HCT116 (cell line): Measurements from ENCODE around the gene SAV1. TPM values are rescaled to one million over a fixed set of nuclear protein-coding genes. Genes with fewer than 3 reads are reported as not detected.
A peak's percentile ranks its signal among the peaks of the same experiment; 100 is the strongest.

Experiments
- ATAC-seq: fragments of 200-7000 bp; cut with Tn5 transposase; 2 replicates; pipeline ENCODE4 v1.9.1; 2020; ENCODE audit warnings: mild to moderate bottlenecking, moderate library complexity
- BruUV-seq: library from RNA; stranded (reverse); fragments of 400-500 nt; replicated peaks from 2 replicates; lab custom pipeline; 2021; lab: Mats Ljungman, UMichigan
- CTCF ChIA-PET: fragments of 300-600 bp; sonication (Branson Sonifier 250); formaldehyde crosslinking; loops from one replicate; lab custom pipeline; 2021; ENCODE audit warnings: antibody characterized with exemption; lab: Charles Lee
- POLR2A ChIA-PET: fragments of 300-600, 350-600 bp; sonication (Branson Sonifier 250); formaldehyde crosslinking; loops from one replicate; lab custom pipeline; 2021; ENCODE audit warnings: antibody characterized with exemption; lab: Charles Lee
- RAD21 ChIA-PET, 2 experiments: fragments of 300-600 bp; sonication (Branson Sonifier 250); formaldehyde crosslinking; loops; one replicate each; lab custom pipeline; 2023; ENCODE audit warnings: low total read pairs in 2 of 2; ENCODE audit not compliant: uncharacterized antibody in 2 of 2, unreplicated experiment in 2 of 2, low non-redundant PET in 1 of 2; lab: Charles Lee
- DNase-seq: peaks from one replicate; pipeline ENCODE4 v3.0.0-alpha.2; 2010; ENCODE audit warnings: low read depth, low spot score
- H2AFZ ChIP-seq: fragments of 200-600 bp; shearing (Covaris generic), sonication (generic); 2 replicates; pipeline ENCODE4 v1.6.1; 2017; ENCODE audit warnings: low read depth, mixed run types, mixed read lengths, antibody characterized with exemption, low read length; ENCODE audit not compliant: poor library complexity, severe bottlenecking
- H3K27ac ChIP-seq: 2 replicates; pipeline ENCODE4 v1.5.1; 2012; ENCODE audit warnings: low read depth, low read length
- H3K27me3 ChIP-seq: fragments of 200-600 bp; sonication (generic); 2 replicates; pipeline ENCODE4 v1.6.1; 2016; ENCODE audit warnings: mixed run types, low read length, mixed read lengths; ENCODE audit not compliant: insufficient read depth
- H3K36me3 ChIP-seq, 2 experiments: fragments of 200-500 bp in 1 of 2; fragments of 200-600 bp in 1 of 2; sonication (Bioruptor generic) in 1 of 2; sonication (generic) in 1 of 2; 2 replicates each; pipeline versions ENCODE4 v1.5.1 to v1.6.1; 2014 to 2016; ENCODE audit warnings: low read length in 2 of 2, inconsistent platforms in 1 of 2, mixed read lengths in 1 of 2, mixed run types in 1 of 2; ENCODE audit not compliant: insufficient read depth in 2 of 2, control insufficient read depth in 1 of 2
- H3K4me1 ChIP-seq, 2 experiments: fragments of 200-600 bp in 1 of 2; sonication (generic) in 1 of 2; 2 replicates each; pipeline versions ENCODE4 v1.5.1 to v1.6.1; 2012 to 2017; ENCODE audit warnings: low read length in 2 of 2, inconsistent platforms in 1 of 2, mild to moderate bottlenecking in 1 of 2, mixed read lengths in 1 of 2, mixed run types in 1 of 2, moderate library complexity in 1 of 2; ENCODE audit not compliant: insufficient read depth in 2 of 2, control insufficient read depth in 1 of 2
- H3K4me2 ChIP-seq: fragments of 200-600 bp; sonication (generic); 2 replicates; pipeline ENCODE4 v1.6.1; 2017; ENCODE audit warnings: mixed run types, low read length, mixed read lengths
- H3K4me3 ChIP-seq, 2 experiments: fragments of 200-600 bp in 1 of 2; sonication (generic) in 1 of 2; replicated peaks in 1 of 2; 2 replicates each; pipeline ENCODE4 v1.5.1; 2011 to 2016; ENCODE audit warnings: low read length in 2 of 2, control low read depth in 1 of 2, low read depth in 1 of 2, mild to moderate bottlenecking in 1 of 2, mixed read lengths in 1 of 2, mixed run types in 1 of 2
- H3K79me2 ChIP-seq: fragments of 200-600 bp; sonication (generic); 2 replicates; pipeline ENCODE4 v1.6.1; 2017; ENCODE audit warnings: mild to moderate bottlenecking, mixed run types, low read length, moderate library complexity, mixed read lengths; ENCODE audit not compliant: insufficient read depth
- H3K9ac ChIP-seq: fragments of 200-600 bp; sonication (generic); 2 replicates; pipeline ENCODE4 v1.6.1; 2016; ENCODE audit warnings: low read length, mixed read lengths
- H3K9me2 ChIP-seq: fragments of 200-600 bp; sonication (generic), shearing (Covaris generic); 2 replicates; pipeline ENCODE4 v1.6.1; 2017; ENCODE audit warnings: mixed run types, mild to moderate bottlenecking, moderate library complexity; ENCODE audit not compliant: insufficient read depth
- H3K9me3 ChIP-seq, 2 experiments: fragments of 200-500 bp in 1 of 2; fragments of 200-600 bp in 1 of 2; sonication (Bioruptor generic) in 1 of 2; sonication (generic) in 1 of 2; 2 replicates each; pipeline ENCODE4 v1.6.1; 2014 to 2017; ENCODE audit warnings: low read length in 2 of 2, mixed read lengths in 2 of 2, inconsistent platforms in 1 of 2, low read depth in 1 of 2, mild to moderate bottlenecking in 1 of 2, mixed run types in 1 of 2, moderate library complexity in 1 of 2; ENCODE audit not compliant: control insufficient read depth in 1 of 2, insufficient read depth in 1 of 2
- H4K20me1 ChIP-seq: fragments of 200-600 bp; sonication (generic), shearing (Covaris generic); 2 replicates; pipeline ENCODE4 v1.6.1; 2017; ENCODE audit warnings: mixed run types, mild to moderate bottlenecking, moderate library complexity; ENCODE audit not compliant: insufficient read depth
- CTCF ChIP-seq, 3 experiments: fragments of 200-600 bp in 1 of 3; sonication (generic) in 1 of 3; IDR thresholded peaks in 2 of 3; conservative IDR thresholded peaks in 1 of 3; 2 replicates each; pipeline ENCODE4 v1.5.1; 2012 to 2017; ENCODE audit warnings: low read depth in 2 of 3, low read length in 2 of 3, antibody characterized with exemption in 1 of 3, borderline replicate concordance in 1 of 3, control low read depth in 1 of 3, mild to moderate bottlenecking in 1 of 3, mixed read lengths in 1 of 3, mixed run types in 1 of 3, moderate library complexity in 1 of 3; ENCODE audit not compliant: insufficient read depth in 1 of 3
- EZH2phosphoT487 ChIP-seq: fragments of 200-600 bp; IDR thresholded peaks from 2 replicates; pipeline ENCODE4 v1.6.1; 2018; ENCODE audit warnings: antibody characterized with exemption, borderline replicate concordance
- FOSL1 ChIP-seq: IDR thresholded peaks from 2 replicates; pipeline ENCODE4 v1.6.1; 2012; ENCODE audit warnings: low read depth
- RAD21 ChIP-seq: IDR thresholded peaks from 2 replicates; pipeline ENCODE4 v1.6.1; 2012; ENCODE audit warnings: low read depth, mild to moderate bottlenecking
- SP1 ChIP-seq: IDR thresholded peaks from 2 replicates; pipeline ENCODE4 v1.6.1; 2012; ENCODE audit warnings: low read depth
- ZNF274 ChIP-seq: fragments of 200-500 bp; sonication (Bioruptor generic); IDR thresholded peaks from 2 replicates; pipeline ENCODE4 v1.6.1; 2014; ENCODE audit warnings: mild to moderate bottlenecking, low read depth, low read length, inconsistent platforms
- intact Hi-C: fragments of 100-400 bp; cut with micrococcal nuclease; formaldehyde crosslinking; loops from 2 replicates; pipeline ENCODE4 v1.10.0; 2022
- total RNA-seq: library from RNA; stranded (reverse); gene quantifications from one replicate; pipeline ENCODE4 v1.2.1, GENCODE V29; 2021; ENCODE audit not compliant: unreplicated experiment

The SAV1 gene
- total RNA-seq, 1 experiment from 2014 or later = 38.0 TPM

- Histone ChIP-seq H3K9ac (no peak overlapping the region), H4K20me1 (no peaks in the 10 kb centered on the region), H3K4me1 (peaks cover 16 to 19% of the 10 kb centered on the region in 2 experiments), H3K36me3 (no peaks in the 10 kb centered on the region), H3K79me2 (no peaks in the 10 kb centered on the region), H3K27me3 (no peaks in the 10 kb centered on the region), H3K9me2 (no peaks in the 10 kb centered on the region), H3K9me3 (no peaks in the 10 kb centered on the region), H2AFZ (peak overlapping the region; percentile 66), H3K4me3 (0 out of 4 replicates have a peak overlapping the region, but pooled peaks of 1 of the 2 experiments have one; percentile 4), H3K27ac (peak overlapping the region; percentile 45; the same call in 1 of the 2 replicates), H3K4me2 (peak overlapping the region; percentile 61)
- ATAC-seq = peak; percentile 78
- intact Hi-C loops = loop anchor here (1.0 kb wide), 3 partner anchors 173 to 260 kb away; no protein-coding TSS in a partner anchor
- ChIA-PET RAD21 (interaction anchor here (1.2 to 2.1 kb wide), 4 partner anchors 115 to 176 kb away, joined by 3 to 8 read pairs (median 6); no protein-coding TSS in a partner anchor), CTCF (interaction anchor here (0.7 to 2.4 kb wide), 9 partner anchors 8 to 1012 kb away, joined by 3 to 33 read pairs (median 5); no protein-coding TSS in a partner anchor), POLR2A (no interaction called here)
- BruUV-seq = no TSS peak
- TF ChIP-seq ZNF274 = no peak
- TF ChIP-seq SP1 = 0 out of 2 replicates have a peak, but pooled peaks have one; percentile 9
- TF ChIP-seq EZH2phosphoT487 = no peak
- peak; percentile 41; the same call in 1 of the 2 replicates for TF ChIP-seq FOSL1
- peak; percentile 74 for TF ChIP-seq RAD21
- TF ChIP-seq CTCF (IDR thresholded peaks at IDR 0.05 in 2 of 3, conservative IDR thresholded peaks at IDR 0.05 in 1 of 3; ENCODE audit: borderline replicate concordance in 1 of 3, insufficient read depth in 1 of 3, low read depth in 2 of 3, low read length in 2 of 3) = peak; percentile 61 to 79 (median 68); a peak in 5 of 6 replicates
- DNase-seq = peak; percentile 38
Measured at GRCh38 chr14:50599700-50600444, 68.2 kb downstream of the SAV1 start.
